IMR-90 (cell line): ENCODE results near the gene ROBO2. TPM values are rescaled to one million over a fixed set of nuclear protein-coding genes. Genes with fewer than 3 reads are reported as not detected.

Source experiments
- ATAC-seq: fragments of 200-7000 bp; cut with Tn5 transposase; 2 replicates; pipeline ENCODE4 v1.9.1; 2020; ENCODE audit warnings: low read depth, mild to moderate bottlenecking, moderate library complexity
- BruUV-seq: library from RNA; stranded (reverse); fragments of 400-500 nt; replicated peaks from 2 replicates; lab custom pipeline; 2021; lab: Mats Ljungman, UMichigan
- CTCF ChIA-PET: fragments of 300-600 bp; formaldehyde crosslinking; extraction: SDS; loops from one replicate; lab custom pipeline; 2021; ENCODE audit warnings: antibody characterized with exemption; lab: Yijun Ruan, JAX
- POLR2A ChIA-PET: fragments of 300-600 bp; sonication (Branson Sonifier 250); formaldehyde crosslinking; loops from one replicate; lab custom pipeline; 2022; ENCODE audit warnings: antibody characterized with exemption; ENCODE audit not compliant: unreplicated experiment; lab: Charles Lee
- DNase-seq: peaks from one replicate; pipeline ENCODE4 v3.0.0; 2013
- H2AFZ ChIP-seq: replicated peaks from 2 replicates; pipeline ENCODE3; 2013; ENCODE audit warnings: low read length, mild to moderate bottlenecking; ENCODE audit not compliant: poor library complexity
- H2AK5ac ChIP-seq: 2 replicates; pipeline ENCODE4 v1.6.1; 2013; ENCODE audit warnings: low read depth, low read length, inconsistent platforms
- H2AK9ac ChIP-seq: replicated peaks from 2 replicates; pipeline ENCODE3; 2013; ENCODE audit warnings: mild to moderate bottlenecking, low read depth, low read length, moderate library complexity; ENCODE audit not compliant: poor library complexity
- H2BK120ac ChIP-seq: 2 replicates; pipeline ENCODE4 v1.6.1; 2013; ENCODE audit warnings: low read depth, low read length, inconsistent platforms
- H2BK15ac ChIP-seq: 3 replicates; pipeline ENCODE4 v1.6.1; 2013; ENCODE audit warnings: low read depth, low read length, inconsistent platforms
- H2BK20ac ChIP-seq: 2 replicates; pipeline ENCODE4 v1.6.1; 2013; ENCODE audit warnings: low read depth, mild to moderate bottlenecking, inconsistent platforms, low read length, moderate library complexity
- H2BK5ac ChIP-seq: 2 replicates; pipeline ENCODE4 v1.6.1; 2013; ENCODE audit warnings: mild to moderate bottlenecking, low read depth, low read length, inconsistent platforms; ENCODE audit not compliant: poor library complexity, severe bottlenecking
- H3K14ac ChIP-seq: replicated peaks from 2 replicates; pipeline ENCODE4 v1.6.1; 2013; ENCODE audit warnings: low read depth, low read length, inconsistent platforms
- H3K18ac ChIP-seq: 2 replicates; pipeline ENCODE4 v1.6.1; 2013; ENCODE audit warnings: low read depth, low read length, control low read depth
- H3K23ac ChIP-seq: 2 replicates; pipeline ENCODE4 v1.6.1; 2013; ENCODE audit warnings: low read depth, low read length, inconsistent platforms
- H3K27ac ChIP-seq: 2 replicates; pipeline ENCODE4 v1.5.1; 2013; ENCODE audit warnings: mild to moderate bottlenecking, control low read depth, low read length; ENCODE audit not compliant: insufficient read depth
- H3K27me3 ChIP-seq: 2 replicates; pipeline ENCODE4 v1.6.1; 2013; ENCODE audit warnings: low read length; ENCODE audit not compliant: control insufficient read depth, insufficient read depth
- H3K36me3 ChIP-seq: 2 replicates; pipeline ENCODE4 v1.6.1; 2013; ENCODE audit warnings: low read length, mixed read lengths; ENCODE audit not compliant: control insufficient read depth, insufficient read depth
- H3K4ac ChIP-seq: 2 replicates; pipeline ENCODE4 v1.6.1; 2013; ENCODE audit warnings: low read depth, low read length, inconsistent platforms
- H3K4me1 ChIP-seq: 2 replicates; pipeline ENCODE4 v1.6.1; 2013; ENCODE audit warnings: low read length, mixed read lengths; ENCODE audit not compliant: control insufficient read depth, insufficient read depth
- H3K4me2 ChIP-seq: 2 replicates; pipeline ENCODE4 v1.6.1; 2013; ENCODE audit warnings: low read depth, mild to moderate bottlenecking, control low read depth, low read length, moderate library complexity
- H3K4me3 ChIP-seq: 2 replicates; pipeline ENCODE4 v1.5.1; 2013; ENCODE audit warnings: low read depth, mild to moderate bottlenecking, control low read depth, low read length, moderate library complexity; ENCODE audit not compliant: insufficient read depth
- H3K56ac ChIP-seq: 2 replicates; pipeline ENCODE4 v1.6.1; 2013; ENCODE audit warnings: low read length, inconsistent platforms; ENCODE audit not compliant: insufficient read depth; ENCODE audit errors: extremely low read depth
- H3K79me1 ChIP-seq, 2 experiments: 2 replicates each; pipeline ENCODE4 v1.6.1; 2013; ENCODE audit warnings: low read length in 2 of 2, inconsistent platforms in 1 of 2, low read depth in 1 of 2
- H3K9ac ChIP-seq: 2 replicates; pipeline ENCODE4 v1.6.1; 2013; ENCODE audit warnings: low read depth, low read length, control low read depth
- H3K9me1 ChIP-seq: 2 replicates; pipeline ENCODE4 v1.6.1; 2013; ENCODE audit warnings: low read length, inconsistent platforms; ENCODE audit not compliant: insufficient read depth
- H3K9me3 ChIP-seq: 2 replicates; pipeline ENCODE4 v1.6.1; 2013; ENCODE audit warnings: low read length; ENCODE audit not compliant: control insufficient read depth, insufficient read depth
- H4K20me1 ChIP-seq: 2 replicates; pipeline ENCODE4 v1.6.1; 2013; ENCODE audit warnings: low read length, inconsistent platforms; ENCODE audit not compliant: insufficient read depth
- H4K5ac ChIP-seq: 2 replicates; pipeline ENCODE4 v1.6.1; 2013; ENCODE audit warnings: mild to moderate bottlenecking, low read depth, low read length, control low read depth
- H4K8ac ChIP-seq, 2 experiments: 2 replicates each; pipeline ENCODE4 v1.6.1; 2013; ENCODE audit warnings: low read depth in 2 of 2, low read length in 2 of 2, control low read depth in 1 of 2, inconsistent platforms in 1 of 2
- H4K91ac ChIP-seq: 2 replicates; pipeline ENCODE4 v1.6.1; 2013; ENCODE audit warnings: low read depth, low read length, inconsistent platforms; ENCODE audit not compliant: insufficient read depth
- CEBPB ChIP-seq: IDR thresholded peaks from 2 replicates; pipeline ENCODE4 v1.6.1; 2012; ENCODE audit warnings: low read depth, low read length, improper control_type of control experiment
- CHD1 ChIP-seq: IDR thresholded peaks from 2 replicates; pipeline ENCODE4 v1.6.1; 2012; ENCODE audit warnings: low read depth, low read length, improper control_type of control experiment
- CTCF ChIP-seq: conservative IDR thresholded peaks from 2 replicates; pipeline ENCODE4 v1.5.1; 2012; ENCODE audit warnings: mild to moderate bottlenecking, low read depth, low read length, improper control_type of control experiment
- ELK1 ChIP-seq: fragments of 150-350 bp; IDR thresholded peaks from 2 replicates; pipeline ENCODE4 v1.6.1; 2016; ENCODE audit warnings: low read depth, mild to moderate bottlenecking, low read length, moderate library complexity, borderline replicate concordance
- FOS ChIP-seq: fragments of 150-350 bp; IDR thresholded peaks from 2 replicates; pipeline ENCODE4 v1.6.1; 2016; ENCODE audit warnings: low read depth, low read length
- MAFK ChIP-seq: IDR thresholded peaks from 2 replicates; pipeline ENCODE4 v1.6.1; 2012; ENCODE audit warnings: low read depth, low read length, improper control_type of control experiment
- MAZ ChIP-seq: IDR thresholded peaks from 2 replicates; pipeline ENCODE4 v1.6.1; 2012; ENCODE audit warnings: low read depth, mild to moderate bottlenecking, low read length, improper control_type of control experiment, moderate library complexity, borderline replicate concordance
- MXI1 ChIP-seq: IDR thresholded peaks from 2 replicates; pipeline ENCODE4 v1.6.1; 2012; ENCODE audit warnings: low read depth, mild to moderate bottlenecking, low read length, moderate library complexity, borderline replicate concordance
- POLR2A ChIP-seq: IDR thresholded peaks from 2 replicates; pipeline ENCODE4 v1.6.1; 2012; ENCODE audit warnings: mild to moderate bottlenecking, low read depth, low read length
- RAD21 ChIP-seq: IDR thresholded peaks from 2 replicates; pipeline ENCODE4 v1.6.1; 2012; ENCODE audit warnings: low read length, improper control_type of control experiment
- RCOR1 ChIP-seq: IDR thresholded peaks from 2 replicates; pipeline ENCODE4 v1.6.1; 2012; ENCODE audit warnings: mild to moderate bottlenecking, low read length, improper control_type of control experiment; ENCODE audit not compliant: insufficient replicate concordance
- RFX5 ChIP-seq: IDR thresholded peaks from 2 replicates; pipeline ENCODE4 v1.8.0; 2012; ENCODE audit warnings: low read depth, mild to moderate bottlenecking, low read length, moderate library complexity
- SMC3 ChIP-seq: fragments of 150-350 bp; IDR thresholded peaks from 2 replicates; pipeline ENCODE4 v1.6.1; 2016; ENCODE audit warnings: low read depth, mild to moderate bottlenecking, antibody characterized with exemption, low read length, moderate library complexity
- USF2 ChIP-seq: fragments of 150-350 bp; IDR thresholded peaks from 2 replicates; pipeline ENCODE4 v1.6.1; 2017; ENCODE audit warnings: mild to moderate bottlenecking, antibody characterized with exemption, low read length, low read depth
- WGBS, 2 experiments: methylation state at CpG; one replicate each; pipeline versions ENCODE4 v1.1.5 to v1.1.7; 2013; ENCODE audit warnings: missing lambda C conversion rate in 2 of 2; ENCODE audit not compliant: insufficient read length in 1 of 2; ENCODE audit errors: extremely low coverage in 2 of 2; 5-methylcytosine and 5-hydroxymethylcytosine counted together
- dilution Hi-C: fragments of 300-500 bp; cut with HindIII; formaldehyde crosslinking; loops from one replicate; pipeline ENCODE4 v1.14.3; 2018; ENCODE audit warnings: low sequenced_read_pairs; ENCODE audit not compliant: unreplicated experiment
- in situ Hi-C: fragments of 300-500 bp; cut with MboI; formaldehyde crosslinking; loops from 3 replicates; pipeline ENCODE4 v1.14.3; 2019; ENCODE audit warnings: low sequenced_read_pairs, inconsistent platforms, mixed read lengths
- intact Hi-C: fragments of 100-400 bp; cut with micrococcal nuclease; formaldehyde crosslinking; loops from 2 replicates; pipeline ENCODE4 v1.10.0; 2022
- polyA plus RNA-seq, 3 experiments: library from polyadenylated mRNA; depleted of rRNA; stranded (reverse); fragments of >200 nt; gene quantifications; 2 replicates each; pipeline ENCODE4 v1.2.3, GENCODE V29; 2012; ENCODE audit warnings: low replicate concordance in 1 of 3
- total RNA-seq: library from RNA; depleted of rRNA; stranded (reverse); fragments of >200 nt; gene quantifications from 2 replicates; pipeline ENCODE4 v1.2.3, GENCODE V29; 2012

Gene ROBO2
- total and polyA plus RNA-seq, 2 of the 4 experiments (the other 2 are of a cell fraction), result 9.3 to 14.5 TPM

GRCh38 chr3:77660718-77661117 lies 620.8 kb downstream of the ROBO2 start:
- no peak for DNase-seq

More at GRCh38 chr3:77660718-77661117, 620.8 kb downstream of the ROBO2 start:
- Histone ChIP-seq H3K27ac (no peak overlapping the region), H2AFZ (no peak overlapping the region), H2AK5ac (no peak overlapping the region), H4K91ac (no peak overlapping the region), H2BK120ac (no peak overlapping the region), H2BK15ac (no peak overlapping the region), H3K4me2 (no peak overlapping the region), H4K5ac (no peak overlapping the region), H2AK9ac (no peak overlapping the region), H3K9me3 (peaks cover 4% of the 10 kb centered on the region; the same call in 1 of the 2 replicates), H3K36me3 (no peaks in the 10 kb centered on the region), H2BK20ac (no peak overlapping the region), H4K20me1 (no peaks in the 10 kb centered on the region), H3K23ac (no peak overlapping the region), H3K9me1 (no peaks in the 10 kb centered on the region), H3K27me3 (no peaks in the 10 kb centered on the region), H3K56ac (no peak overlapping the region), H3K18ac (no peak overlapping the region), H3K4me1 (no peaks in the 10 kb centered on the region), H3K4me3 (no peak overlapping the region), H2BK5ac (no peak overlapping the region), H4K8ac (no peak overlapping the region), H3K4ac (no peak overlapping the region), H3K9ac (no peak overlapping the region), H3K79me1 (no peaks in the 10 kb centered on the region), H3K14ac (no peak overlapping the region)
- BruUV-seq, result no TSS peak
- no CpG with 5 or more reads among the region's 3 CpGs for WGBS, 2 experiments
- dilution Hi-C loops (no loop called here), intact Hi-C loops (no loop called here), in situ Hi-C loops (no loop called here)
- ATAC-seq, result no peak
- ChIA-PET CTCF (interaction anchor here (0.6 kb wide), 2 partner anchors 545 to 683 kb away, joined by 4 read pairs; no protein-coding TSS in a partner anchor), POLR2A (no interaction called here)
- no peak for TF ChIP-seq CEBPB
- no peak for TF ChIP-seq ELK1
- TF ChIP-seq FOS, result no peak
- no peak for TF ChIP-seq RFX5
- TF ChIP-seq SMC3, result no peak
- no peak for TF ChIP-seq RCOR1
- TF ChIP-seq POLR2A, result no peak
- TF ChIP-seq CHD1, result no peak
- no peak for TF ChIP-seq USF2
- no peak for TF ChIP-seq RAD21
- TF ChIP-seq CTCF, result no peak
- no peak for TF ChIP-seq MAZ
- no peak for TF ChIP-seq MXI1
- TF ChIP-seq MAFK, result no peak
